NCI-H2081 (cell line): ENCODE data around the gene FDX1.

Source experiments
- DNase-seq, 2 experiments: peaks; one replicate each; lab custom pipeline; 2025; lab: John Stamatoyannopoulos, UW

The FDX1 gene

GRCh38 chr11:110431051-110431672 lies 1.4 kb downstream of the FDX1 start:
- DNase-seq: peak in 1 of 2 experiments; percentile 52

GRCh38 chr11:110431674-110432073 lies 1.9 kb downstream of the FDX1 start:
- peak in 1 of 2 experiments; percentile 7 for DNase-seq

- DNase-seq: peak in 1 of 2 experiments; percentile 10
Measured at GRCh38 chr11:110432713-110433392, 3.1 kb downstream of the FDX1 start.

- peak; percentile 28 to 37 for DNase-seq
Measured at GRCh38 chr11:110433393-110434333, 3.9 kb downstream of the FDX1 start.

GRCh38 chr11:110434952-110435779 lies 5.4 kb downstream of the FDX1 start:
- DNase-seq: peak; percentile 25 to 26

- DNase-seq: no peak
Measured at GRCh38 chr11:110435780-110436717, 6.3 kb downstream of the FDX1 start.

GRCh38 chr11:110438017-110438416 lies 8.3 kb downstream of the FDX1 start:
- no peak for DNase-seq

- no peak for DNase-seq
Measured at GRCh38 chr11:110445437-110445836, 15.7 kb downstream of the FDX1 start.

GRCh38 chr11:110446061-110446460 lies 16.3 kb downstream of the FDX1 start:
- no peak for DNase-seq

GRCh38 chr11:110446594-110446993 lies 16.8 kb downstream of the FDX1 start:
- DNase-seq: no peak

GRCh38 chr11:110447343-110447742 lies 17.6 kb downstream of the FDX1 start:
- no peak for DNase-seq

GRCh38 chr11:110447897-110448745 lies 18.4 kb downstream of the FDX1 start:
- peak; percentile 26 for DNase-seq

- DNase-seq: no peak
Measured at GRCh38 chr11:110450246-110450645, 20.5 kb downstream of the FDX1 start.

GRCh38 chr11:110452720-110453119 lies 23.0 kb downstream of the FDX1 start:
- DNase-seq: no peak

GRCh38 chr11:110453684-110454354 lies 24.1 kb downstream of the FDX1 start:
- no peak for DNase-seq

GRCh38 chr11:110454609-110455008 lies 24.9 kb downstream of the FDX1 start:
- DNase-seq: no peak

- no peak for DNase-seq
Measured at GRCh38 chr11:110455718-110456117, 26.0 kb downstream of the FDX1 start.

- peak; percentile 70 to 74 for DNase-seq
Measured at GRCh38 chr11:110463153-110463552, 33.4 kb downstream of the FDX1 start.

- no peak for DNase-seq
Measured at GRCh38 chr11:110465231-110465630, 35.5 kb downstream of the FDX1 start.
